Measurements from ENCODE around the gene BLCAP. TPM values are rescaled to one million over a fixed set of nuclear protein-coding genes. Genes with fewer than 3 reads are reported as not detected.
A peak's percentile ranks its signal among the peaks of the same experiment; 100 is the strongest.

Gene BLCAP
- total and polyA plus RNA-seq, 4 donors = 53.3 to 81.5 (median 55.2) TPM

- Histone ChIP-seq H3K9me3 (ENCODE audit: control insufficient read depth in 4 of 4, insufficient read depth in 3 of 4, low read length in 3 of 4) (no peaks in the 10 kb centered on the region), H3K9ac (ENCODE audit: insufficient read depth in 1 of 2, low read length in 2 of 2) (no peak overlapping the region), H3K4me3 (no peak overlapping the region), H3K4me1 (ENCODE audit: control insufficient read depth in 5 of 5, insufficient read depth in 5 of 5, low read length in 5 of 5) (peaks cover 0 to 6% (median 0%) of the 10 kb centered on the region in 5 donors), H3K36me3 (ENCODE audit: control insufficient read depth in 4 of 4, insufficient read depth in 4 of 4, low read length in 4 of 4) (no peaks in the 10 kb centered on the region), H3K27ac (ENCODE audit: low read depth in 1 of 2, low read length in 1 of 2) (no peak overlapping the region), H3K27me3 (ENCODE audit: control insufficient read depth in 3 of 3, insufficient read depth in 3 of 3, low read length in 2 of 3) (peaks cover 0 to 2% (median 0%) of the 10 kb centered on the region in 3 donors)
- DNase-seq = peak; percentile 46 to 66 (median 65)
- ATAC-seq (ENCODE audit: insufficient read depth, low FRiP score) = no peak
- TF ChIP-seq CTCF (IDR thresholded peaks at IDR 0.05; ENCODE audit: control extremely low read depth, extremely low read depth) = no peak
- WGBS, 2 donors = 49 to 69% methylated on average over 10 of the region's 10 CpGs
Observed at GRCh38 chr20:37535443-37536132, 7.9 kb upstream of the BLCAP start.

- Histone ChIP-seq H3K4me3 (no peak overlapping the region), H3K9me3 (ENCODE audit: control insufficient read depth in 4 of 4, insufficient read depth in 3 of 4, low read length in 3 of 4) (no peaks in the 10 kb centered on the region), H3K9ac (ENCODE audit: insufficient read depth in 1 of 2, low read length in 2 of 2) (no peak overlapping the region), H3K27ac (ENCODE audit: low read depth in 1 of 2, low read length in 1 of 2) (no peak overlapping the region), H3K4me1 (ENCODE audit: control insufficient read depth in 5 of 5, insufficient read depth in 5 of 5, low read length in 5 of 5) (peaks cover 0 to 6% (median 0%) of the 10 kb centered on the region in 5 donors), H3K27me3 (ENCODE audit: control insufficient read depth in 3 of 3, insufficient read depth in 3 of 3, low read length in 2 of 3) (peaks cover 0 to 2% (median 0%) of the 10 kb centered on the region in 3 donors), H3K36me3 (ENCODE audit: control insufficient read depth in 4 of 4, insufficient read depth in 4 of 4, low read length in 4 of 4) (no peaks in the 10 kb centered on the region)
- peak; percentile 86 for ATAC-seq (ENCODE audit: insufficient read depth, low FRiP score)
- WGBS, 2 donors = 73 to 76% methylated on average over 6 of the region's 6 CpGs
- DNase-seq = peak; percentile 76 to 91 (median 89)
- TF ChIP-seq CTCF (IDR thresholded peaks at IDR 0.05; ENCODE audit: control extremely low read depth, extremely low read depth) = peak; percentile 95
Observed at GRCh38 chr20:37534401-37535157, 6.9 kb upstream of the BLCAP start.

GRCh38 chr20:37533154-37533715 lies 5.6 kb upstream of the BLCAP start:
- no peak for TF ChIP-seq CTCF (IDR thresholded peaks at IDR 0.05; ENCODE audit: control extremely low read depth, extremely low read depth)
- no peaks in the 10 kb centered on the region for H3K9me3 ChIP-seq (ENCODE audit: control insufficient read depth in 4 of 4, insufficient read depth in 3 of 4, low read length in 3 of 4)
- DNase-seq (no peak), ATAC-seq (ENCODE audit: insufficient read depth, low FRiP score) (no peak)
- H3K27ac ChIP-seq (ENCODE audit: low read depth in 1 of 2, low read length in 1 of 2) = no peak overlapping the region
- no peak overlapping the region for H3K4me3 ChIP-seq
- H3K4me1 ChIP-seq (ENCODE audit: control insufficient read depth in 5 of 5, insufficient read depth in 5 of 5, low read length in 5 of 5) = peaks cover 0 to 6% (median 2%) of the 10 kb centered on the region in 5 donors
- no peak overlapping the region for H3K9ac ChIP-seq (ENCODE audit: insufficient read depth in 1 of 2, low read length in 2 of 2)
- no peaks in the 10 kb centered on the region for H3K36me3 ChIP-seq (ENCODE audit: control insufficient read depth in 4 of 4, insufficient read depth in 4 of 4, low read length in 4 of 4)
- WGBS, 2 donors = 47 to 63% methylated on average over 2 of the region's 2 CpGs
- no peaks in the 10 kb centered on the region for H3K27me3 ChIP-seq (ENCODE audit: control insufficient read depth in 3 of 3, insufficient read depth in 3 of 3, low read length in 2 of 3)
